ENCODE results near the gene PHACTR2.

DNA sequence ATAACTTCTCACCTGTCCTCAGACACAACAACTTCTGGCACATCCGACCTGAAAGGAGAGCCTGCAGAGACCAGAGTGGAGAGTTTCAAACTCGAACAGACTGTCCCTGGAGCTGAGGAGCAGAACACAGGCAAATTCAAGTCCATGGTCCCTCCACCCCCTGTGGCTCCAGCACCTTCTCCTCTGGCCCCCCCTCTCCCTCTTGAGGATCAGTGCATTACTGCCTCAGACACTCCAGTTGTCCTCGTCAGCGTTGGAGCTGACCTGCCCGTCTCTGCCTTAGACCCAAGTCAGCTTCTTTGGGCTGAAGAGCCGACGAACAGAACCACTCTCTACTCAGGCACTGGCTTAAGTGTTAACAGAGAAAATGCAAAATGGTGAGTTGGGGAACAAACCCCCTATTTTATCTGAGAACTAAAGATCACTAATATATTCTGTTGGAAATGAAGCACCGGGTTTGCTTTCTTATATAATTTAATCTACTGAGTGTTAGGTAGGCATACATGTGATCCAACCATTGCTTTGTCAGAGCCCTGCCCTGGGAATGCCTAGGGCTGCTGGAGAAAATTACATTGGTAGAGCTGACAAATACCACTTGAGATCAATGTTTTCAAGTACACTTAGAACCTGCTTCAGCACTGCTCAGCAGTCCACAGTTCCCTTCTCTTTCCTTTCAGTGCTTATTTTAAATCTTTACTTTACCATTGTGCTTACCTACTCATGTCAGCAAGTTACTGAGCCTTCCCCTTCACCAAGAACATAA, 87.8 kb downstream of the PHACTR2 start:
- TF ChIP-seq, protein P1, sequence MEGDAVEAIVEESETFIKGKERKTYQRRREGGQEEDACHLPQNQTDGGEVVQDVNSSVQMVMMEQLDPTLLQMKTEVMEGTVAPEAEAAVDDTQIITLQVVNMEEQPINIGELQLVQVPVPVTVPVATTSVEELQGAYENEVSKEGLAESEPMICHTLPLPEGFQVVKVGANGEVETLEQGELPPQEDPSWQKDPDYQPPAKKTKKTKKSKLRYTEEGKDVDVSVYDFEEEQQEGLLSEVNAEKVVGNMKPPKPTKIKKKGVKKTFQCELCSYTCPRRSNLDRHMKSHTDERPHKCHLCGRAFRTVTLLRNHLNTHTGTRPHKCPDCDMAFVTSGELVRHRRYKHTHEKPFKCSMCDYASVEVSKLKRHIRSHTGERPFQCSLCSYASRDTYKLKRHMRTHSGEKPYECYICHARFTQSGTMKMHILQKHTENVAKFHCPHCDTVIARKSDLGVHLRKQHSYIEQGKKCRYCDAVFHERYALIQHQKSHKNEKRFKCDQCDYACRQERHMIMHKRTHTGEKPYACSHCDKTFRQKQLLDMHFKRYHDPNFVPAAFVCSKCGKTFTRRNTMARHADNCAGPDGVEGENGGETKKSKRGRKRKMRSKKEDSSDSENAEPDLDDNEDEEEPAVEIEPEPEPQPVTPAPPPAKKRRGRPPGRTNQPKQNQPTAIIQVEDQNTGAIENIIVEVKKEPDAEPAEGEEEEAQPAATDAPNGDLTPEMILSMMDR (IDR thresholded peaks at IDR 0.05): no peak
- TF ChIP-seq POLR2A (IDR thresholded peaks at IDR 0.05): no peak

Data from heart left ventricle (tissue), 13 donors.